ENCODE data around the gene EPYC.

EPYC gene

GRCh38 chr12:91037276-91037675, 32.5 kb upstream of the EPYC start:
- no peak for DNase-seq (ENCODE audit: low read depth)
- no peak for TF ChIP-seq CTCF (IDR thresholded peaks at IDR 0.05; ENCODE audit: insufficient read depth, low read depth, low read length, missing control alignments)
- H3K4me3 ChIP-seq (ENCODE audit: low read depth, low read length): no peak overlapping the region

- DNase-seq (ENCODE audit: low read depth): no peak
- no peak overlapping the region for H3K4me3 ChIP-seq (ENCODE audit: low read depth, low read length)
- TF ChIP-seq CTCF (IDR thresholded peaks at IDR 0.05; ENCODE audit: insufficient read depth, low read depth, low read length, missing control alignments): no peak
Measured at GRCh38 chr12:91033251-91033650, 28.5 kb upstream of the EPYC start.

- DNase-seq (ENCODE audit: low read depth): peak; percentile 6
- no peak for TF ChIP-seq CTCF (IDR thresholded peaks at IDR 0.05; ENCODE audit: insufficient read depth, low read depth, low read length, missing control alignments)
- H3K4me3 ChIP-seq (ENCODE audit: low read depth, low read length): no peak overlapping the region
Measured at GRCh38 chr12:91023326-91024004, 18.7 kb upstream of the EPYC start.

GRCh38 chr12:91021076-91021475, 16.3 kb upstream of the EPYC start:
- TF ChIP-seq CTCF (IDR thresholded peaks at IDR 0.05; ENCODE audit: insufficient read depth, low read depth, low read length, missing control alignments): no peak
- no peak for DNase-seq (ENCODE audit: low read depth)
- no peak overlapping the region for H3K4me3 ChIP-seq (ENCODE audit: low read depth, low read length)

GRCh38 chr12:91019455-91019854, 14.7 kb upstream of the EPYC start:
- H3K4me3 ChIP-seq (ENCODE audit: low read depth, low read length): no peak overlapping the region
- DNase-seq (ENCODE audit: low read depth): no peak
- TF ChIP-seq CTCF (IDR thresholded peaks at IDR 0.05; ENCODE audit: insufficient read depth, low read depth, low read length, missing control alignments): no peak

GRCh38 chr12:91017511-91018263, 12.9 kb upstream of the EPYC start:
- TF ChIP-seq CTCF (IDR thresholded peaks at IDR 0.05; ENCODE audit: insufficient read depth, low read depth, low read length, missing control alignments): no peak
- H3K4me3 ChIP-seq (ENCODE audit: low read depth, low read length): no peak overlapping the region
- DNase-seq (ENCODE audit: low read depth): no peak

Data from GM12865 (cell line).